ENCODE data around the gene GAB1.

The GAB1 gene

GRCh38 chr4:143337600-143338287 lies 1.1 kb downstream of the GAB1 start:
- DNase-seq (ENCODE audit: extremely low read depth, low read depth) = no peak
- TF ChIP-seq, protein P1, sequence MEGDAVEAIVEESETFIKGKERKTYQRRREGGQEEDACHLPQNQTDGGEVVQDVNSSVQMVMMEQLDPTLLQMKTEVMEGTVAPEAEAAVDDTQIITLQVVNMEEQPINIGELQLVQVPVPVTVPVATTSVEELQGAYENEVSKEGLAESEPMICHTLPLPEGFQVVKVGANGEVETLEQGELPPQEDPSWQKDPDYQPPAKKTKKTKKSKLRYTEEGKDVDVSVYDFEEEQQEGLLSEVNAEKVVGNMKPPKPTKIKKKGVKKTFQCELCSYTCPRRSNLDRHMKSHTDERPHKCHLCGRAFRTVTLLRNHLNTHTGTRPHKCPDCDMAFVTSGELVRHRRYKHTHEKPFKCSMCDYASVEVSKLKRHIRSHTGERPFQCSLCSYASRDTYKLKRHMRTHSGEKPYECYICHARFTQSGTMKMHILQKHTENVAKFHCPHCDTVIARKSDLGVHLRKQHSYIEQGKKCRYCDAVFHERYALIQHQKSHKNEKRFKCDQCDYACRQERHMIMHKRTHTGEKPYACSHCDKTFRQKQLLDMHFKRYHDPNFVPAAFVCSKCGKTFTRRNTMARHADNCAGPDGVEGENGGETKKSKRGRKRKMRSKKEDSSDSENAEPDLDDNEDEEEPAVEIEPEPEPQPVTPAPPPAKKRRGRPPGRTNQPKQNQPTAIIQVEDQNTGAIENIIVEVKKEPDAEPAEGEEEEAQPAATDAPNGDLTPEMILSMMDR (IDR thresholded peaks at IDR 0.05; ENCODE audit: low read depth, low read length) = peak; percentile 4; the same call in 1 of the 2 replicates

DNA sequence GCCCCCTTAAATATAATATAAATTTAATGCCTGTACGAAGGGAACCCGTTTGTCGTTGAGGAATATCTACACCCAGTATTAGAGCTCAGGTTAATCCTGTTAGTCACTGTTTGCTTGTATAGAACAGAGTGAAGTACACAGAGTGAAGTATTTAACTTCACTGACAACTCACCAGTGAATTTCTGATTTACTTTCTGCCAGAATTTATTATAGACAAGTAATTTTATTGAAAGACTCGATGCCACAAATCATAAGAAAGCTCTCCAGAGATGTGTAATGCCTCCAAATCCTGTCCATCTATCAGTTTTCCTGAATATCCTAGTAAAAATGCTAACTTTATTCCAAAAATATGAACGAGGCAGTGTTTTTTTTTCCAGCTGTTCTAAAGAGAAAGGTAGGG lies 1.6 kb downstream of the GAB1 start:
- no peak for DNase-seq (ENCODE audit: extremely low read depth, low read depth)
- TF ChIP-seq, protein P1 (IDR thresholded peaks at IDR 0.05; ENCODE audit: low read depth, low read length) = no peak

- DNase-seq (ENCODE audit: extremely low read depth, low read depth) = no peak
- TF ChIP-seq, protein P1 (IDR thresholded peaks at IDR 0.05; ENCODE audit: low read depth, low read length) = no peak
These were observed 2.8 kb downstream of the GAB1 start for GRCh38 chr4:143339497-143339896.

GRCh38 chr4:143341186-143341755 lies 4.6 kb downstream of the GAB1 start:
- DNase-seq (ENCODE audit: extremely low read depth, low read depth) = no peak
- TF ChIP-seq, protein P1 (IDR thresholded peaks at IDR 0.05; ENCODE audit: low read depth, low read length) = no peak

DNA sequence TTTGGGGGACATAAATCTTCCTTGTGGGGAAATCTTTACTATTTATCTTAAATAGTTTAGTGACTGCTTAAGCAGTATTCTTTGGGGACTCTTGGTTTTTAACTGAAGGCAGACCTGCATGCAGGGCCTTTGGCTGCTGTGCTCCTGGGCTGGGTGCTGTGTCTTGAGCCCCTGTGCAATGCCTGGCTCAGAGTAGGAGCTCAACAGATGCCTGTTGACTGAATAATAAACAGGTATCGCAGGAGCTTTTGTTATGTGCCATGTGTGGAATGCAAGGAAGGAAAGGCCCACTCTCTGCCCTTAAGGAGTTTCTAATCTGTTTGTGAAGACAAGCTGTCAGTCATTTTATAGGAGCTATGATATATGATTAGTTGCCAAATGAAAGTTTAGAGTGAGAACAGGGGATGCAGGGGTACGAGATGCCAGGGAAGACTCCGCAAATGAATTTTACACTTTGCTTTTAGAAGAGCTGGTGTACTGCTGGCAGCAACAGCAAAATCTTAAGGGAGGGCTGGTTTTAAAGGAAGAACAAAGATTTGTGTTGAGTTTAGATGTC lies 6.7 kb downstream of the GAB1 start:
- DNase-seq (ENCODE audit: extremely low read depth, low read depth) = no peak
- TF ChIP-seq, protein P1 (IDR thresholded peaks at IDR 0.05; ENCODE audit: low read depth, low read length) = no peak

- no peak for DNase-seq (ENCODE audit: extremely low read depth, low read depth)
These were observed 7.4 kb downstream of the GAB1 start for GRCh38 chr4:143344041-143344440.

DNA sequence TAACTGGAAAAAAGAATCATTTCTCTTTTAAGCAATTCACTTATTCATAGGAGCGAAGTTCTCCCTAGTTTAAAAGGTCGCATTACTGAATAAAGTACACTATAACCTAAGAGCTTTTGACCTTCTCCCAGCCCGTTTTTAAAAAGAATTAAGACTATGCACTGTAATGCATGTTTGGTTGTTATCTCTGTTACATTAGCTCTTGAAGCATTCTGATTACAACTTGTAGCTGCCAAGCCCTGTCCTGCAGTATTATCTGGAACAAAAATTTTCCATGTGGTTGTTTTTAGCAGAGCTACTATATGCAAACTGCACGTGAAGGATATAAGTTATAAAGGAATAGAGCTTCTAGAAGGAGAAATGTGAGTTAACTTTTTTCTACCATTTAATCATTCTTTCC lies 8.1 kb downstream of the GAB1 start:
- DNase-seq (ENCODE audit: extremely low read depth, low read depth) = no peak

More at GRCh38 chr4:143344041-143344440, 7.4 kb downstream of the GAB1 start:
- TF ChIP-seq, protein P1 (IDR thresholded peaks at IDR 0.05; ENCODE audit: low read depth, low read length) = no peak

More for the DNA sequence above, 8.1 kb downstream of the GAB1 start:
- TF ChIP-seq, protein P1 (IDR thresholded peaks at IDR 0.05; ENCODE audit: low read depth, low read length) = no peak

Data from AG09319 (cell line).